RKO (cell line): ENCODE results near the gene SMARCD2.

Experiments
- DNase-seq: peaks from one replicate; pipeline ENCODE4 v3.0.0-alpha.2; 2016; ENCODE audit warnings: low spot score

Gene SMARCD2

GRCh38 chr17:63832014-63832413, 10.5 kb downstream of the SMARCD2 start:
- DNase-seq = no peak

- DNase-seq = no peak
These were observed 11.0 kb downstream of the SMARCD2 start for GRCh38 chr17:63831505-63831904.

- DNase-seq = no peak
These were observed 11.5 kb downstream of the SMARCD2 start for GRCh38 chr17:63830904-63831491.

- DNase-seq = no peak
These were observed 12.2 kb downstream of the SMARCD2 start for GRCh38 chr17:63830278-63830677.

- DNase-seq = no peak
These were observed 13.5 kb downstream of the SMARCD2 start for GRCh38 chr17:63828936-63829335.

GRCh38 chr17:63827801-63828221, 14.7 kb downstream of the SMARCD2 start:
- no peak for DNase-seq

GRCh38 chr17:63827002-63827800, 15.3 kb downstream of the SMARCD2 start, which contains the start of the genes FTSJ3 and PSMC5:
Gene FTSJ3 (minus strand): TSS chr17:63827663. CDS start chr17:63826902, 761 bp downstream.
Gene PSMC5 (plus strand): TSS chr17:63827431. CDS start chr17:63827491, 60 bp downstream.
- DNase-seq = peak; percentile 93

GRCh38 chr17:63826468-63827001, 15.9 kb downstream of the SMARCD2 start:
- DNase-seq = no peak

- no peak for DNase-seq
These were observed 18.1 kb downstream of the SMARCD2 start for GRCh38 chr17:63824362-63824761.

- no peak for DNase-seq
These were observed 18.7 kb downstream of the SMARCD2 start for GRCh38 chr17:63823659-63824331.

GRCh38 chr17:63822537-63822936, 19.9 kb downstream of the SMARCD2 start:
- no peak for DNase-seq

GRCh38 chr17:63821804-63822203, 20.7 kb downstream of the SMARCD2 start:
- no peak for DNase-seq

- DNase-seq = no peak
These were observed 21.4 kb downstream of the SMARCD2 start for GRCh38 chr17:63820963-63821561.

GRCh38 chr17:63819585-63820537, 22.6 kb downstream of the SMARCD2 start:
- no peak for DNase-seq

GRCh38 chr17:63819131-63819530, 23.4 kb downstream of the SMARCD2 start:
- DNase-seq = no peak

- DNase-seq = no peak
These were observed 24.6 kb downstream of the SMARCD2 start for GRCh38 chr17:63817736-63818385.

GRCh38 chr17:63816669-63817068, 25.8 kb downstream of the SMARCD2 start:
- no peak for DNase-seq

GRCh38 chr17:63816123-63816522, 26.4 kb downstream of the SMARCD2 start:
- no peak for DNase-seq

GRCh38 chr17:63809970-63810369, 32.5 kb downstream of the SMARCD2 start:
- no peak for DNase-seq

- DNase-seq = no peak
These were observed 36.9 kb downstream of the SMARCD2 start for GRCh38 chr17:63805591-63805990.
